NCI-H2196 (cell line): ENCODE data around the gene PDIA6.
"Not testable (repeated sequence)": the region's sequence is repeated elsewhere in the genome, so short reads cannot be mapped to it uniquely, and the experiment has no call there.

ENCODE experiments used
- DNase-seq: peaks from one replicate; lab custom pipeline; 2025; ENCODE audit not compliant: unreplicated experiment; lab: John Stamatoyannopoulos, UW

The PDIA6 gene

GRCh38 chr2:10813163-10814138 lies 866 bp upstream of the PDIA6 start:
- DNase-seq: not testable (repeated sequence)

GRCh38 chr2:10811517-10811916 lies 1.1 kb downstream of the PDIA6 start:
- DNase-seq: no peak

GRCh38 chr2:10810202-10811161 lies 2.1 kb downstream of the PDIA6 start:
- no peak for DNase-seq

DNA sequence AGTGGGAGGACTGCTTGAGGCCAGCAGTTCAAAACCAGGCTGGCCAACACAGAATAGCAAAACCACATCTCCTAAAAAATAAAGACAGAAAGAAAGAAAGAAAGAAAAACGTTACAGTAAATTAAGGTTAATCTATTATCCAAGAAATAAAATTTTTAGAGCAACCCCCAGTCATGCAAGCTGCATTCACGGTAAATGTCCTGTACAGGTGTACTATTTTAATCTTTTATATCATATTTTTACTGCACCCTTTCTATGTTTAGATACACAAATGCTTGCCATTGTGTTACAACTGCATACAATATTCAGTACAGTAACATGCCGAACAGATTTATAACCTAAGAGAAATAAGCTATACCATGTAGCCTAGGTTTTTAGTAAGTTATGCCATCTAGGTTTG lies 6.0 kb downstream of the PDIA6 start:
- no peak for DNase-seq

DNA sequence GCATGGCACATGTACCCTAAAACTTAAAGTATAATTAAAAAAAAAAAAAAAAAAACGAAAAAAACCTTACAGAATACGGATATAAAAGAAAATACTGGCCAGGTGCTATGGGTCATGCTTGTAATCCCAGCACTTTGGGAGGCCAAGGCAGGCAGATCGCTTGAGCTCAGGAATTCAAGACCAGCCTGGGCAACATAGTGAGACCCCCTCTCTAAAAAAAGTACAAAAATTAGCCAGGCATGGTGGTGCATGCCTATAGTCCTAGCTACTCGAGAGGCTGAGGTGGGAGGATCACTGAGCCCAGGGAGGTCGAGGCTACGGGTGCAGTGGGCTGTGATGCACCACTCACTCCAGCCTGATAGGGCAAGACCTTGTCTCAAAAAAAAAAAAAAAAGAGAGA lies 6.6 kb downstream of the PDIA6 start:
- DNase-seq: not testable (repeated sequence)

GRCh38 chr2:10802657-10803056 lies 9.9 kb downstream of the PDIA6 start:
- DNase-seq: no peak

DNA sequence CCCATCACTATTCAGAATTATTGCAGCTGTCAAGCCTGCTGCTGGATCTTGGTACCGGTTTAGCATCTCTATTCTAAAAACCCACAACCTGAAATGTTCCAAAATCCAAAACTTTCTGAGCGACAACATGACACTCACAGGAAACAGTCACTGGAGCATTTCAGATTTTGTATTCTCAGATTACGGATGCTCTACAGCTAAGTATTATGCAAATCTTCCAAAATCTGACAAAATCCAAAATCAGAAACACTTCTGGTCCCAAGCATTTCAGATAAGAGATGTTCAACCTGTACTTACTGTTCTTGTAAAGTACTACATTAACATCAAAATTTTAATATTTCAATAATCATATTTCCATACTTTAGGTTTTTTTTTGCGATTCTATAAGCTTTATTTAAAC lies 12.4 kb downstream of the PDIA6 start:
- no peak for DNase-seq

- DNase-seq: no peak
Observed at GRCh38 chr2:10798783-10799182, 13.8 kb downstream of the PDIA6 start.

GRCh38 chr2:10796703-10797102 lies 15.9 kb downstream of the PDIA6 start:
- no peak for DNase-seq

DNA sequence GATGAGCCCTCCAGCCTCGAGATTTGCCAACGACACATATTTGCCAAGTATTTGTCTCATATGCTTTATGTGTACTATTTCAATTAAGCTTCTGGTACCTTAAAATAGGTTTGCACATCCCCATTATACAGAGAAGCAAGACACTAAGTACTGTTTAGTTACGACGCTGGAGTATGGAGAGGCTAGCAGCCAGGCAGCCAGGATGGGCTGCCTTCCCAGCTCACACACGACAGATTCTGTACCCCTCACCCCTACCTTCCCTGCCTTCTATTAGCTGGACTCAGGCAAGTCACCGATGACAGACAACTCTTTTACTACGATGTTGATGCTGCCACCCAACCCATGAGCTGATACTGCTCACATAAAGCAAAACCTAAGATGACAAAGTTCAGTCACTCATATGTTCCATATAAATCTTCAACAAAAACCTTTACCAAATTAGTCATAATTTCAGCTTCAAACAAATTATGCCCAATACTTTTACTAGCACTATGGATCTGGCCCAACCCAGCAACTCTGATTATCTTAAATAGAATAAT lies 17.0 kb downstream of the PDIA6 start:
- no peak for DNase-seq

GRCh38 chr2:10794876-10795275 lies 17.7 kb downstream of the PDIA6 start:
- no peak for DNase-seq

GRCh38 chr2:10793816-10794215 lies 18.8 kb downstream of the PDIA6 start:
- no peak for DNase-seq

DNA sequence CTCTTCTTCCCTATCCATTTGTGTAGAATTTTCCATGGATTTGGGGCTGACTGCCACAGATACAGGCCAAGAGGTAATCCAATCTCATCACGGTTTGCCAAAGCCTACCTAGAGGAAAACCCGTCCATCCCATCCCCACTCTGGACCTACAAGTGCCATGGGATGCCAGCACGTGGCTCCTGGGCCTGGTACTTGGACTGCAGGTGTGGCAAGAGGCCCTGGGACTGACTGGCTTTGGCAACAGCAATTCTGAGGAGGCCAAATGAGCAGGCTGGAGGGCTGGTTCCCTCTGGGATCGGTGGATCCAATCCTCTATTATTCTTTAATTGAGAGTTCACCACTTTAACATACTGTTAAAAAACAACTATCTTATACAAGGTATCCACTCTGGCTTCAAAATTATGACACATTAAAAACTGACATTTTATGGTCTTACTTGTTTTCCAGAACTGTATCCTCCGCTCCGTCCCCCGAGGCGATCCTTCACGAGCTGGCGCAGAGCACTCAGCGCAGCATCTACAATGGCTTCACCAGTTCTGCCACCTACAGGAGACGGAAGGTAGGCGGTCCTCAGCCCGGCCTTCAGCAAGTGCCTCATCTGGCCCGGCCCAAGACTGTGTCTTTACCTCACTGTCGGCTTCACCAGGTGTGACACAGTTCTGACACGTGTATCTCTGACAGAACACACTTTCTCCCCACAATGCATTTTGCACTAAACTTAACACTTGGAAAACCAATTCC lies 19.8 kb downstream of the PDIA6 start:
- no peak for DNase-seq

DNA sequence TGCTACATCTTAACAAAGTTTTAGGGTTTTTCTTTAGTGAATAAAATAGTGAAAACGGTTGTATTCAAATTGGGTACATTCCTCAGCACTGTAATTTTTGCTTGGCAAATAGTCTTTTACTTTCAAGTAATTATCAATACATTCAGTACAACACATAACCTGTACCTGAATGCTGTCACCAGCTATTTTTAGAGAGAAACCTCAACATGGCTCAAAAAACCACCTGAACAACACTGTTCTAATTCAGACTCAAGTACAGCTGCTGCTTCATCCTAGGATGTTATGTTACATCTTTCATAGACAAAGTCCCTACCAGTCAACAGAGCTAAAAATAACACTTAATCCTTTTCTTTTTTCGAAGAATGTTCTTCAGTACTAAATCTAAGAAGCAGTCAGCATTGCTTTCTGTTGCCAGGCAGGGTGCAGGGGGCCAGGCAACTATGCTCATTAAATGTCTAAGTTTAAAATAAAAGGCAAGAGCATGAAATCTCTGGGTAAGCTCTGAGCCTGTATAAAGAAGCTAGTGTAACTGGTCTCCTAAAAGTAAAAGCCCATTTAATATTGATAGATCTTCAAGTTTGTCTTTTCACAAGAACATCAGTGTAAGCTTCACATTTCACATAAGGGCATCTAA lies 20.5 kb downstream of the PDIA6 start:
- DNase-seq: no peak

GRCh38 chr2:10790228-10790973 lies 22.2 kb downstream of the PDIA6 start:
- no peak for DNase-seq

DNA sequence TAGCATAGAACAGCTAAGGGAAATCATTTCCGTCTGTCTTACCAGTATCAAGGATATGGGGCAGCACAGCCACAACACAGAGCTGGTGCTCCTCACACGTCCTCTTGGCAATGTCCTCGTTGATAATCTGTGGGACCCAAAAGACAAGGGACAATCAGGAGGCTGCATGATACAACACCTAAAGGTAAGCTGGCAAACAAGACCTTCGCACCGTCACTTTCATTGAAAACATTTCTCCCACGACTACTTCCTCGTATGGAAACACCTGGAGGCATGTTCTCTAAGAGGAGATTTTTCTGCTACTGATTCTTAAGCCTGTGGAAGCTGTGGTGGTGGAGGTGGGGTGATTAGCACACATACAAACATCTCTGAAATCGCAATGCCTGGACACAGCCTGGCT lies 23.7 kb downstream of the PDIA6 start:
- DNase-seq: no peak

- no peak for DNase-seq
Observed at GRCh38 chr2:10787176-10787968, 25.2 kb downstream of the PDIA6 start.

- no peak for DNase-seq
Observed at GRCh38 chr2:10786240-10786982, 26.2 kb downstream of the PDIA6 start.
